Measurements from ENCODE around the gene MKS1.

MKS1 gene

DNA sequence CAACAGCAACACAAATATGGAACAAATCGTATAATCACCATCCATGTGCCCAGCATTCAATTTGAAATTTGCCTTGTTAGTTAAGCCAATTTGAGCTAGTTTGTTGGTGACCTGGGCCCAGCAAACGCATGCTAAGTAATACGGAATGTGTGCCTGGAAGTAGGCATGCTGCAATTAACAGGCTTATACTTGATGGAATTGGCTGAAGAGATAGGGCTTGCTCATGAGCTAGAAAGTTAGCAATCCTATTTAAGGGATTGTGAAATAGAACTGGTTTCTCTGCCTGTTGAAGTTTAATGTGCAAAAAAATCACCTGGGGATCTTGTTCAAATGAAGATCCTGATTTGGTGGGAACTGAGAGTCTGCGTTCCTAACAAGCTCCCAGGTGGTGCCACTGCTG lies 10.8 kb upstream of the MKS1 start:
- Histone ChIP-seq H4K20me1 (ENCODE audit: insufficient read depth) (no peaks in the 10 kb centered on the region), H3K79me2 (ENCODE audit: insufficient read depth, low read depth) (no peaks in the 10 kb centered on the region), H2AFZ (ENCODE audit: low read depth) (no peak overlapping the region), H3K36me3 (ENCODE audit: insufficient read depth) (no peaks in the 10 kb centered on the region), H3K27ac (no peak overlapping the region), H3K9ac (no peak overlapping the region), H3K4me1 (ENCODE audit: low read depth, poor library complexity, severe bottlenecking) (peaks cover 8% of the 10 kb centered on the region), H3K4me2 (no peak overlapping the region), H3K27me3 (ENCODE audit: insufficient read depth, low read depth) (peaks cover 17% of the 10 kb centered on the region; the same call in 1 of the 2 replicates), H3K4me3 (IDR thresholded peaks at IDR 0.05; ENCODE audit: insufficient read depth, low read depth, low read length) (no peak overlapping the region)
- TF ChIP-seq, protein P1, sequence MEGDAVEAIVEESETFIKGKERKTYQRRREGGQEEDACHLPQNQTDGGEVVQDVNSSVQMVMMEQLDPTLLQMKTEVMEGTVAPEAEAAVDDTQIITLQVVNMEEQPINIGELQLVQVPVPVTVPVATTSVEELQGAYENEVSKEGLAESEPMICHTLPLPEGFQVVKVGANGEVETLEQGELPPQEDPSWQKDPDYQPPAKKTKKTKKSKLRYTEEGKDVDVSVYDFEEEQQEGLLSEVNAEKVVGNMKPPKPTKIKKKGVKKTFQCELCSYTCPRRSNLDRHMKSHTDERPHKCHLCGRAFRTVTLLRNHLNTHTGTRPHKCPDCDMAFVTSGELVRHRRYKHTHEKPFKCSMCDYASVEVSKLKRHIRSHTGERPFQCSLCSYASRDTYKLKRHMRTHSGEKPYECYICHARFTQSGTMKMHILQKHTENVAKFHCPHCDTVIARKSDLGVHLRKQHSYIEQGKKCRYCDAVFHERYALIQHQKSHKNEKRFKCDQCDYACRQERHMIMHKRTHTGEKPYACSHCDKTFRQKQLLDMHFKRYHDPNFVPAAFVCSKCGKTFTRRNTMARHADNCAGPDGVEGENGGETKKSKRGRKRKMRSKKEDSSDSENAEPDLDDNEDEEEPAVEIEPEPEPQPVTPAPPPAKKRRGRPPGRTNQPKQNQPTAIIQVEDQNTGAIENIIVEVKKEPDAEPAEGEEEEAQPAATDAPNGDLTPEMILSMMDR (conservative IDR thresholded peaks at IDR 0.05; ENCODE audit: low read depth, low read length) = no peak

DNA sequence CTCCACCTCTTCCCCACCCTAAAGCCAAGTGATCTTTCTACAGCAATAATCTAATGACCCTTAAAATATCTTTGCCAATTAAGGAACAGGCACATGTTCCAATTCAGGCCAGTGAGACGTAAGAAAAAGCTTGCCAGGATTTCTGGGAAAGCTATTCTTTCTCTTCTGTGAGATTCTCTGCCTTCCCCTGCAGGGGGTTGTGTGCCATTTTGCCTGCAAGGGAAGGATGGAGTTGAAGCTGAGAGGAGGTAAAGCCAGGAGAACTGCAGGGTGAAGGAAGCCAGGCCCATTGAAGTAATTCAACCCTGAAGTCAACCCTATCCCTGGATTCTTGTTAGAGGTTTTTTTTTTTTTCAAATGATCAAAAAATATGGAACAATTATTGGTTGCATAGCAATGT lies 10.3 kb upstream of the MKS1 start:
- Histone ChIP-seq H3K36me3 (ENCODE audit: insufficient read depth) (no peaks in the 10 kb centered on the region), H3K27me3 (ENCODE audit: insufficient read depth, low read depth) (peaks cover 17% of the 10 kb centered on the region; the same call in 1 of the 2 replicates), H3K79me2 (ENCODE audit: insufficient read depth, low read depth) (no peaks in the 10 kb centered on the region), H4K20me1 (ENCODE audit: insufficient read depth) (no peaks in the 10 kb centered on the region), H3K27ac (no peak overlapping the region), H2AFZ (ENCODE audit: low read depth) (no peak overlapping the region), H3K4me3 (IDR thresholded peaks at IDR 0.05; ENCODE audit: insufficient read depth, low read depth, low read length) (no peak overlapping the region), H3K4me1 (ENCODE audit: low read depth, poor library complexity, severe bottlenecking) (peaks cover 8% of the 10 kb centered on the region), H3K4me2 (no peak overlapping the region), H3K9ac (no peak overlapping the region)
- TF ChIP-seq, protein P1 (conservative IDR thresholded peaks at IDR 0.05; ENCODE audit: low read depth, low read length) = no peak

DNA sequence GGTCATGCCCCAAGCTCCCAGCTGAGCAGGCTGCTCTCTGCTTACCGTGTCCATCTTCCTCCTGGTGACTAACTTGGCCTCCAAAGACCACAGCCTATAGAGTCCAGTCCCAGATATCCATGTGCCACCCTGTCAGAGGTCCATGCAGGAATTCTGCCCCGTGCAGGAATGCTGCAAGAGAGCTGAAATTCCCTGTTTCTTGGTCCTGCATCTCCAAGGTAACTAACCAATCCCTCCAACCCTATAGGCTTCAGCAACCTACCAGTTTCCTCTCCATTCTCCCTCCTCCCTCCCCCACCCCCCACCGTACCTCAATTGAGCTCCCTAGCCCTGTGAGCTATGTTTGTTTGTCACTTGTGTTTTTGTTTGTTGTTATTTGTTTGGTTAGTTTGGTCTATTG lies 9.6 kb upstream of the MKS1 start:
- no peak overlapping the region for H2AFZ ChIP-seq (ENCODE audit: low read depth)
- H3K79me2 ChIP-seq (ENCODE audit: insufficient read depth, low read depth) = no peaks in the 10 kb centered on the region
- TF ChIP-seq, protein P1 (conservative IDR thresholded peaks at IDR 0.05; ENCODE audit: low read depth, low read length) = no peak
- H3K27ac ChIP-seq = no peak overlapping the region
- peaks cover 14% of the 10 kb centered on the region; the same call in 1 of the 2 replicates for H3K27me3 ChIP-seq (ENCODE audit: insufficient read depth, low read depth)
- H3K9ac ChIP-seq = no peak overlapping the region
- peaks cover 8% of the 10 kb centered on the region for H3K4me1 ChIP-seq (ENCODE audit: low read depth, poor library complexity, severe bottlenecking)
- H4K20me1 ChIP-seq (ENCODE audit: insufficient read depth) = no peaks in the 10 kb centered on the region
- no peaks in the 10 kb centered on the region for H3K36me3 ChIP-seq (ENCODE audit: insufficient read depth)
- H3K4me3 ChIP-seq (IDR thresholded peaks at IDR 0.05; ENCODE audit: insufficient read depth, low read depth, low read length) = no peak overlapping the region
- H3K4me2 ChIP-seq = no peak overlapping the region

DNA sequence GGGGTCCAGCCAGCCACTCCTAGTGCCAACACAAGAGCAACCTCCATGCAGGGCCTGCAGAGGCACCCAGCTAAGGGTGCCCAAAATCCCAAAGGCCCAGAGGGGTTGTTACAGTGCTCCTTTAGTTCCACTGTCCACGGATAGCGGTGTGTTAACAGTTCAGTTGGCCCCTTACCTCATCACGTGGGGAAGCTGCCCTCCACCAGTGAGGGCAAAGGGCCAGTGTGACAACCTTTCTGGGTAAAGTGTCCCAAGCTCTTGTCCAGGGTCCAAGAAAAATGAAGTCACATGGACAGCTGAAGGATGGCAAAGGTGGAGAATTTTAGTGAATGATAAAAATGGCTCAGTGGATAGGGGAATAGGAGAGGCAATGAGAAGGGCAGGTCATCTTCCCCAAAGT lies 8.7 kb upstream of the MKS1 start:
- H3K36me3 ChIP-seq (ENCODE audit: insufficient read depth) = no peaks in the 10 kb centered on the region
- H3K4me3 ChIP-seq (IDR thresholded peaks at IDR 0.05; ENCODE audit: insufficient read depth, low read depth, low read length) = no peak overlapping the region
- no peak overlapping the region for H3K4me2 ChIP-seq
- H3K27ac ChIP-seq = no peak overlapping the region
- H3K4me1 ChIP-seq (ENCODE audit: low read depth, poor library complexity, severe bottlenecking) = peaks cover 6% of the 10 kb centered on the region
- peaks cover 14% of the 10 kb centered on the region; the same call in 1 of the 2 replicates for H3K27me3 ChIP-seq (ENCODE audit: insufficient read depth, low read depth)
- no peaks in the 10 kb centered on the region for H3K79me2 ChIP-seq (ENCODE audit: insufficient read depth, low read depth)
- no peaks in the 10 kb centered on the region for H4K20me1 ChIP-seq (ENCODE audit: insufficient read depth)
- H3K9ac ChIP-seq = no peak overlapping the region
- TF ChIP-seq, protein P1 (conservative IDR thresholded peaks at IDR 0.05; ENCODE audit: low read depth, low read length) = no peak
- H2AFZ ChIP-seq (ENCODE audit: low read depth) = no peak overlapping the region

Data from KMS-11 (cell line).